PC-3 (cell line): ENCODE data around the gene CAMKK2. TPM values are rescaled to one million over a fixed set of nuclear protein-coding genes. Genes with fewer than 3 reads are reported as not detected.

Experiments used
- ATAC-seq: fragments of 200-7000 bp; cut with Tn5 transposase; 2 replicates; pipeline ENCODE4 v1.9.1; 2020; ENCODE audit warnings: mild to moderate bottlenecking, moderate library complexity
- BruUV-seq: library from RNA; stranded (reverse); fragments of 400-500 nt; replicated peaks from 2 replicates; lab custom pipeline; 2021; lab: Mats Ljungman, UMichigan
- CTCF ChIA-PET: fragments of 300-600 bp; sonication (Branson Sonifier 250); formaldehyde crosslinking; loops from one replicate; lab custom pipeline; 2022; ENCODE audit warnings: antibody characterized with exemption; lab: Charles Lee
- POLR2A ChIA-PET: fragments of 300-600 bp; sonication (Branson Sonifier 250); formaldehyde crosslinking; loops from one replicate; lab custom pipeline; 2022; ENCODE audit warnings: antibody characterized with exemption; ENCODE audit not compliant: unreplicated experiment; lab: Charles Lee
- DNase-seq: peaks from one replicate; pipeline ENCODE4 v3.0.0-alpha.2; 2015
- H2AFZ ChIP-seq: fragments of 300-600 bp; sonication (generic); 2 replicates; pipeline ENCODE4 v1.6.0; 2016; ENCODE audit warnings: antibody characterized with exemption, low read length
- H3F3A ChIP-seq: fragments of 300-600 bp; sonication (generic); one replicate; pipeline ENCODE4 v1.6.0; 2017; ENCODE audit warnings: antibody characterized with exemption, low read length, control low read depth, mild to moderate bottlenecking; ENCODE audit not compliant: unreplicated experiment
- H3K27ac ChIP-seq: fragments of 300-600 bp; sonication (generic); 2 replicates; pipeline ENCODE4 v1.5.1; 2016; ENCODE audit warnings: mild to moderate bottlenecking, low read length
- H3K27me3 ChIP-seq: fragments of 300-600 bp; sonication (generic); 2 replicates; pipeline ENCODE4 v1.6.1; 2016; ENCODE audit warnings: low read length, mixed read lengths
- H3K36me3 ChIP-seq: fragments of 300-600 bp; sonication (generic); 2 replicates; pipeline ENCODE4 v1.6.1; 2016; ENCODE audit warnings: low read depth, mixed run types, low read length, mixed read lengths
- H3K4me1 ChIP-seq: fragments of 300-600 bp; sonication (generic); 2 replicates; pipeline ENCODE4 v1.5.1; 2016; ENCODE audit warnings: low read length; ENCODE audit not compliant: insufficient read depth
- H3K4me2 ChIP-seq: fragments of 300-600 bp; sonication (generic); 2 replicates; pipeline ENCODE4 v1.6.0; 2016; ENCODE audit warnings: low read length
- H3K4me3 ChIP-seq: fragments of 300-600 bp; sonication (generic); 2 replicates; pipeline ENCODE4 v1.5.1; 2016; ENCODE audit warnings: mild to moderate bottlenecking, low read length, mixed read lengths
- H3K79me2 ChIP-seq: fragments of 300-600 bp; sonication (generic); 2 replicates; pipeline ENCODE4 v1.6.1; 2017; ENCODE audit warnings: low read length, mixed read lengths
- H3K9ac ChIP-seq: fragments of 300-600 bp; sonication (generic); 2 replicates; pipeline ENCODE4 v1.6.0; 2016; ENCODE audit warnings: mild to moderate bottlenecking, low read length
- H3K9me2 ChIP-seq: fragments of 300-600 bp; sonication (generic); replicated peaks from 2 replicates; pipeline ENCODE4 v1.6.1; 2016; ENCODE audit warnings: mixed run types, low read length, mixed read lengths
- H3K9me3 ChIP-seq: fragments of 300-600 bp; sonication (generic); 2 replicates; pipeline ENCODE4 v1.6.1; 2016; ENCODE audit warnings: low read length, mixed read lengths
- H4K20me1 ChIP-seq: fragments of 300-600 bp; sonication (generic); 2 replicates; pipeline ENCODE4 v1.6.1; 2016; ENCODE audit warnings: low read length, mixed read lengths
- EZH2 ChIP-seq: fragments of 300-600 bp; sonication (generic); IDR thresholded peaks from one replicate; pipeline ENCODE4 v1.6.1; 2017; ENCODE audit warnings: antibody characterized with exemption, mild to moderate bottlenecking, low read length; ENCODE audit not compliant: unreplicated experiment
- EZH2phosphoT487 ChIP-seq: fragments of 300-600 bp; sonication (generic); IDR thresholded peaks from 2 replicates; pipeline ENCODE4 v1.6.1; 2018; ENCODE audit warnings: mild to moderate bottlenecking, antibody characterized with exemption, low read length, borderline replicate concordance
- intact Hi-C: fragments of 100-400 bp; cut with micrococcal nuclease; formaldehyde crosslinking; loops from 2 replicates; pipeline ENCODE4 v1.9.0; 2023
- total RNA-seq: library from RNA; depleted of rRNA; stranded (reverse); fragments of >200 nt; gene quantifications from 2 replicates; pipeline ENCODE4 v1.2.3, GENCODE V29; 2014
- TF ChIP-seq, protein P1 (sequence below): fragments of 300-600 bp; sonication (generic); conservative IDR thresholded peaks from 2 replicates; pipeline ENCODE4 v1.5.1; 2017; ENCODE audit warnings: antibody characterized with exemption, low read depth, mild to moderate bottlenecking, low read length

CAMKK2 gene
- total RNA-seq, 1 experiment from 2014 or later: 26.5 TPM

DNA sequence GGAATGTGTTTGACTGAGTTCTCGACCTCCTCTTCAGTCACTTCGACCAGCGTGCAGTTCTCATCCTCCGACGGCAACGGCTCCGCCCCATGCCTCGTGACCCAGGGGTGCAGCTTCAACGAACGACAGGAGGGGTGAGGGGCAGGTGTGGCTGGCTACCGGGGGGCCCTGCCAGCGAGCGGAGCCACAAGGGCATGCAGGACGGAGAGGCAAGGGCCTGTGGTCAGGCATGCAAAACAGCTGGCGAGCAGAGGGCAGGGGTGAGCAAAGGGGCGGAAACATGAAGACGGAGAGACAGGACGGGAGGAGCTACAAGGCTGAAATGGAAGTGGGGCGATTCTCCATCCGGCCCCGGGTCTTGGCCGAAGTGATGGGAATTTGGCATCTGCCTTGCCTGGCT lies 47.9 kb downstream of the CAMKK2 start:
- no peaks in the 10 kb centered on the region for H4K20me1 ChIP-seq
- H3K27ac ChIP-seq: no peak overlapping the region
- no peak overlapping the region for H2AFZ ChIP-seq
- ChIA-PET POLR2A (no interaction called here), CTCF (no interaction called here)
- no TSS peak for BruUV-seq
- H3K79me2 ChIP-seq: no peaks in the 10 kb centered on the region
- no peaks in the 10 kb centered on the region for H3K27me3 ChIP-seq
- no peaks in the 10 kb centered on the region for H3K9me2 ChIP-seq
- H3K4me1 ChIP-seq: no peaks in the 10 kb centered on the region
- no peaks in the 10 kb centered on the region for H3F3A ChIP-seq
- ATAC-seq (no peak), DNase-seq (no peak)
- no peak overlapping the region for H3K9ac ChIP-seq
- no peak overlapping the region for H3K4me3 ChIP-seq
- peaks cover 35% of the 10 kb centered on the region for H3K36me3 ChIP-seq
- no peak overlapping the region for H3K4me2 ChIP-seq
- TF ChIP-seq, protein P1, sequence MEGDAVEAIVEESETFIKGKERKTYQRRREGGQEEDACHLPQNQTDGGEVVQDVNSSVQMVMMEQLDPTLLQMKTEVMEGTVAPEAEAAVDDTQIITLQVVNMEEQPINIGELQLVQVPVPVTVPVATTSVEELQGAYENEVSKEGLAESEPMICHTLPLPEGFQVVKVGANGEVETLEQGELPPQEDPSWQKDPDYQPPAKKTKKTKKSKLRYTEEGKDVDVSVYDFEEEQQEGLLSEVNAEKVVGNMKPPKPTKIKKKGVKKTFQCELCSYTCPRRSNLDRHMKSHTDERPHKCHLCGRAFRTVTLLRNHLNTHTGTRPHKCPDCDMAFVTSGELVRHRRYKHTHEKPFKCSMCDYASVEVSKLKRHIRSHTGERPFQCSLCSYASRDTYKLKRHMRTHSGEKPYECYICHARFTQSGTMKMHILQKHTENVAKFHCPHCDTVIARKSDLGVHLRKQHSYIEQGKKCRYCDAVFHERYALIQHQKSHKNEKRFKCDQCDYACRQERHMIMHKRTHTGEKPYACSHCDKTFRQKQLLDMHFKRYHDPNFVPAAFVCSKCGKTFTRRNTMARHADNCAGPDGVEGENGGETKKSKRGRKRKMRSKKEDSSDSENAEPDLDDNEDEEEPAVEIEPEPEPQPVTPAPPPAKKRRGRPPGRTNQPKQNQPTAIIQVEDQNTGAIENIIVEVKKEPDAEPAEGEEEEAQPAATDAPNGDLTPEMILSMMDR: no peak
- TF ChIP-seq EZH2: no peak
- no peak for TF ChIP-seq EZH2phosphoT487
- no peaks in the 10 kb centered on the region for H3K9me3 ChIP-seq
- intact Hi-C loops: no loop called here

DNA sequence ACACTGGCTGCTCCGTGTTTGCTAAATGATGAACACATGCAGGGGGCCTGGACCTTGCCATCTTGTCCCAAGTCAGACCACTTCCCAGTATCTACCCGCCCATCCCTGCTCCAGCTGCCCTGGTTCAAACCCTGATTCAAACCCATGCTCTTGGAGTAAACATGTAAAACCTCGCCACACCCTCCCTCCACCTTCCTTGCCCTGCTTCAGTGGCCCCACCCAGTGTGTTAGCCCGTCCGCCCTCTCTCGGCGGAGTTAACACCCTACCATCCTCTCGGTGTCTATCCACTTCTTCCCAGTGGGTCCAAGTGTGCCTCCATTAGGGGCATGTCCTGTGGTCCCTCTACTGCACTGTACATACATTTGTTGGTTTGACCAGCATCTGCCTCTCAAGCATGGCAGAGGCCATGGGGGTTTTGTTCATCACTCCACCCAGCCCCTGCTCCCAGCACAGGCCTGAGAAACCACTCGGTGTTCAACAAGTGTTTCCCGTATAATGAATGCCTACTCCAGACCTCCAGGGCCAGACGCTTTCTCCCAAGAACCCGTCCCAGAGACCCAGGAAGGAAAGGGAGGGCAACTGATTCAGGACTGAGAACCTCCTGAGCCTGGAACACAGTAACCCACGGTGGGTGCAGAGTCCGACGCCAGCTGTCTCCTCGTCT lies 49.5 kb downstream of the CAMKK2 start:
- Histone ChIP-seq H3K9me2 (no peaks in the 10 kb centered on the region), H3K4me1 (no peaks in the 10 kb centered on the region), H4K20me1 (no peaks in the 10 kb centered on the region), H3K79me2 (no peaks in the 10 kb centered on the region), H3K9ac (no peak overlapping the region), H3K4me3 (no peak overlapping the region), H3K9me3 (no peaks in the 10 kb centered on the region), H3K4me2 (no peak overlapping the region), H3K36me3 (peaks cover 23% of the 10 kb centered on the region; the same call in 1 of the 2 replicates), H3K27ac (no peak overlapping the region), H2AFZ (no peak overlapping the region), H3F3A (no peaks in the 10 kb centered on the region), H3K27me3 (no peaks in the 10 kb centered on the region)
- ATAC-seq (no peak), DNase-seq (no peak)
- CTCF ChIA-PET: no interaction called here
- TF ChIP-seq EZH2phosphoT487 (no peak), EZH2 (no peak)
- TF ChIP-seq, protein P1: no peak
- POLR2A ChIA-PET: no interaction called here
- no TSS peak for BruUV-seq
- intact Hi-C loops: no loop called here

DNA sequence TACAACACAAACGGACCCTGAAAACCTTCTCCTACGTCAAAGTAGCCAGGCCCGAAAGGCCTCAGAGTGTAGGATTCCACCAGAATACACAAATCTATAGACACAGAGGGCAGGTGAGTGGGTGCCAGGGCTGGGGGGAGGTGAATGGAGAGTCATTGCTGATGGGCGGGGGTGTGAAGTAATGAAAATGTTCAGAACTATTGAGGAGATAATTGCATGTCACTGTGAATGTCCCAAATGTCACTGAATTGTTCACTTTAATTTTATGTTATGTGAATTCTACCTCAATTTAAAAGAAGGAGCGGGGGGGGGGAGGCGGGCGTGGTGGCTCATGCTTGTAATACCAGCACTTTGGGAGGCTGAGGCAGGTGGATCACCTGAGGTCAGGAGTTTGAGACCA lies 50.6 kb downstream of the CAMKK2 start:
- H2AFZ ChIP-seq: no peak overlapping the region
- ATAC-seq: no peak
- BruUV-seq: no TSS peak
- intact Hi-C loops: no loop called here
- no peak overlapping the region for H3K4me2 ChIP-seq
- H3K9me2 ChIP-seq: no peaks in the 10 kb centered on the region
- H4K20me1 ChIP-seq: no peaks in the 10 kb centered on the region
- H3K9me3 ChIP-seq: no peaks in the 10 kb centered on the region
- POLR2A ChIA-PET: no interaction called here
- CTCF ChIA-PET: no interaction called here
- no peak overlapping the region for H3K27ac ChIP-seq
- no peaks in the 10 kb centered on the region for H3K4me1 ChIP-seq
- H3F3A ChIP-seq: no peaks in the 10 kb centered on the region
- no peaks in the 10 kb centered on the region for H3K27me3 ChIP-seq
- no peak overlapping the region for H3K4me3 ChIP-seq
- TF ChIP-seq, protein P1: no peak
- TF ChIP-seq EZH2phosphoT487 (no peak), EZH2 (no peak)
- DNase-seq: no peak
- H3K79me2 ChIP-seq: no peaks in the 10 kb centered on the region
- no peak overlapping the region for H3K9ac ChIP-seq
- peaks cover 21% of the 10 kb centered on the region; the same call in 1 of the 2 replicates for H3K36me3 ChIP-seq
